ENCODE data around the gene RBBP8NL.
A peak's percentile ranks its signal among the peaks of the same experiment; 100 is the strongest.

- no peak; the same call in 1 of the 2 replicates for TF ChIP-seq CTCF (IDR thresholded peaks at IDR 0.05)
- TF ChIP-seq POLR2AphosphoS5 (IDR thresholded peaks at IDR 0.05; ENCODE audit: low read depth, low read length): peak; percentile 45; the same call in 1 of the 2 replicates
Observed at GRCh38 chr20:62362991-62363919, 64.1 kb downstream of the RBBP8NL start.
